Upper lobe of left lung (tissue), 6 donors: ENCODE data around the gene TMEM44. TPM values are rescaled to one million over a fixed set of nuclear protein-coding genes. Genes with fewer than 3 reads are reported as not detected.

Experiments used
- ATAC-seq, 2 donors: fragments of 200-7000 bp; cut with Tn5 transposase; one replicate each; pipeline ENCODE4 v1.9.1; 2022; ENCODE audit warnings: mild to moderate bottlenecking in 2 of 2, moderate library complexity in 2 of 2; ENCODE audit not compliant: low FRiP score in 2 of 2
- DNase-seq, 2 donors: peaks; one replicate each; pipeline ENCODE4 v3.0.0-alpha.2; 2019 to 2020
- H3K27ac ChIP-seq, 4 donors: fragments of 200-600 bp; sonication (generic); one replicate each; pipeline ENCODE4 v1.5.1; 2016 to 2019
- H3K27me3 ChIP-seq, 4 donors: fragments of 200-600 bp; sonication (generic); one replicate each; pipeline ENCODE4 v1.5.1; 2017 to 2019
- H3K36me3 ChIP-seq, 4 donors: fragments of 200-600 bp; sonication (generic); one replicate each; pipeline ENCODE4 v1.5.1; 2016 to 2019
- H3K4me1 ChIP-seq, 4 donors: fragments of 200-600 bp; sonication (generic); one replicate each; pipeline ENCODE4 v1.5.1; 2018 to 2019
- H3K4me3 ChIP-seq, 4 donors: fragments of 200-600 bp; sonication (generic); one replicate each; pipeline ENCODE4 v1.5.1; 2017 to 2019; ENCODE audit warnings: mild to moderate bottlenecking in 2 of 4, moderate library complexity in 1 of 4
- H3K9me3 ChIP-seq, 4 donors: fragments of 200-600 bp; sonication (generic); one replicate each; pipeline ENCODE4 v1.5.1; 2018 to 2019
- CTCF ChIP-seq, 6 experiments: fragments of 450-650 bp in 4 of 6; fragments of 200-600 bp in 2 of 6; sonication (generic) in 2 of 6; IDR thresholded peaks; one replicate each; pipeline ENCODE4 v1.5.1; 2016 to 2019; ENCODE audit warnings: antibody characterized with exemption in 6 of 6
- EP300 ChIP-seq, 4 donors: sonication (generic); formaldehyde crosslinking; IDR thresholded peaks; one replicate each; pipeline ENCODE4 v1.5.1; 2017; ENCODE audit warnings: antibody characterized with exemption in 4 of 4, control low read depth in 2 of 4
- POLR2A ChIP-seq, 4 donors: fragments of 450-650 bp; IDR thresholded peaks; one replicate each; pipeline ENCODE4 v1.5.1; 2016 to 2017; ENCODE audit warnings: antibody characterized with exemption in 4 of 4, mild to moderate bottlenecking in 2 of 4
- POLR2AphosphoS5 ChIP-seq, 2 donors: sonication (generic); formaldehyde crosslinking; IDR thresholded peaks; one replicate each; pipeline ENCODE4 v1.5.1; 2017; ENCODE audit warnings: antibody characterized with exemption in 2 of 2
- WGBS, 2 donors: methylation state at CpG; one replicate each; pipeline ENCODE4 v1.1.5; 2017 to 2018; 5-methylcytosine and 5-hydroxymethylcytosine counted together
- total RNA-seq, 6 donors: library from RNA; depleted of rRNA in 4 of 6; stranded (reverse); fragments of >200 nt in 4 of 6; gene quantifications; one replicate each; pipeline versions ENCODE4 v1.1.0 to v1.2.1, GENCODE V29; 2016 to 2021
- donor health status: DM: no; HTN: no; CAD: no; lungs with moderate emphysema.
- donor health status: DM: no; HTN: yes; CAD: no; lungs with severe emphysema.

TMEM44 gene
- total RNA-seq, 6 donors from 2014 or later, result 12.9 to 39.3 (median 22.1) TPM

DNA sequence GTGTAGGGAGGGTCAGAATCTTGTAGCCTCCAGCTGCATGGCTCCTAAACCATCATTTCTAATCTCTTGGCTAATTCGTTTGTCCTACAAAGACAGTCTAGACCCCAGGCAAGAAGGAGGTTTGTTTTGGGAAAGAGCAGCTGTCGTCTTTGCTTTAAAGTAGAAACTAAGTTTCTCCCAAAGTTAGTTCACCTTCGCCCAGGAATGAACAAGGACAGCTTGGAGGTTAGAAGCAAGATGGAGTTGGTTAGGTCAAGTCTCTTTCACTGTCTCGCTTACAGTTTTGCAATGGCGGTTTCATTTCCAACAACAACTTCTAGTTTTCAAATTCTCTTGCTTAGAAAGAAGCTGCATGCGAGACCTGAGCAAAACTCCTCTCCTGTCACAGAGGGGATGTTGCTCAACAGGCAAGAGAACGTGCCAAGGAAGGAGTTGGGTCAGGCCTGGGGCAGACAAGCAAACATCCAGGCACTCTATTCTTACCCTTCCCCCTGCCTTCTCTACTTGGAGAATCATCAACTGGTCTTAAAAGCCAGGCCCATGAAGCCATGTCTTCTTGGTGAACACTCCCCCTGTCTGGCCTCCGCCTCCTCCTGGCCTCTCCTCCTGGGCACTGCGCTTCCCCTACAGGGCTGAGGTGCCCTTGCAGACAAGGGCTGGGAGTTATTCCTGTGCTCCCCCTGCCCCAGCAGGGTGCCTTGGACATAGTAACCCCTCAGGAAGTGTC is 57.6 kb downstream of the TMEM44 start:
- Histone ChIP-seq H3K27me3 (no peaks in the 10 kb centered on the region), H3K9me3 (no peaks in the 10 kb centered on the region), H3K4me1 (peaks cover 15 to 34% (median 23%) of the 10 kb centered on the region in 4 donors), H3K4me3 (no peak overlapping the region), H3K27ac (peak overlapping the region in 2 of 4 donors; percentile 27 to 64), H3K36me3 (no peaks in the 10 kb centered on the region)
- 74 to 77% methylated on average over 9 of the region's 9 CpGs for WGBS, 2 donors
- DNase-seq, result peak in 1 of 2 donors; percentile 49
- peak; percentile 17 to 48 for ATAC-seq
- no peak for TF ChIP-seq EP300 (IDR thresholded peaks at IDR 0.05)
- TF ChIP-seq POLR2AphosphoS5 (IDR thresholded peaks at IDR 0.05), result no peak
- no peak for TF ChIP-seq POLR2A (IDR thresholded peaks at IDR 0.05)
- no peak for TF ChIP-seq CTCF (IDR thresholded peaks at IDR 0.05)

DNA sequence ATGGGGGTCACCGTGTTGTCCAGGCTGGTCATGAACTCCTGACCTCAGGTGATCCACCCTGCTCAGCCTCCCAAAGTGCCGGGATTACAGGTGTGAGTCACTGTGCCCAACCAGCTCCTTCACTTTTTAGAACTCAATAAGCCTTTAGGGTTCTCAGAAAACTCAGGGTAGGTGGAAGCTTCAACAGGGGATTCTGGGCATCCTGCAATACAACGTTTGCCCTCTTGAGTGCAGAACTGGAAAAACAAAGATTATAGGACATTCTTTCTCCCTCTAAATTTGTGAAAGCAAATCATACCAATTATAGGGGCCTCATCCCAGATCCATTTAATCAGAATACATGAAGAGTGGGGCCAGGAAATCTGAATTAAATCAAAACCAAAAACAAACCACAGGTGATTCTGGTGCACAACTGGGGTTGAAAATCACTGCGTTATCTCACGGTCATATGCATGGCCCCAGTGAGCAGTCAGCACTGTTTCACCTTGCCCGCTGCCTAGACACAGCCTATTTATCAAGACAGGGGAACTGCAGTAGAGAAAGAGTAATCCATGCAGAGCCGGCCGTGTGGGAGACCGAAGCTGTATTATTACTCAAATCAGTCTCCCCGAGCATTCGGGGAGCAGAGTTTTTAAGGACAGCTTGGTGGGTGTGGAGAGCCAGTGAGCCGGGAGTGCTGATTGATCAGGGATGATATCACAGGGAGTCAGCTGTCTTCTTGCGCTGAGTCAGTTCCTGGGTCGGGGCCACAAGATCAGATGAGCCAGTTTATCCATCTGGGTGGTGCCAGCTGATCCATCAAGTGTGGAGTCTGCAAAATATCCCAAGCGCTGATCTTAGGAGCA is 58.4 kb downstream of the TMEM44 start:
- Histone ChIP-seq H3K27ac (peak overlapping the region in 1 of 4 donors; percentile 64), H3K4me1 (peaks cover 13 to 34% (median 23%) of the 10 kb centered on the region in 4 donors), H3K36me3 (no peaks in the 10 kb centered on the region), H3K27me3 (no peaks in the 10 kb centered on the region), H3K4me3 (no peak overlapping the region), H3K9me3 (no peaks in the 10 kb centered on the region)
- ATAC-seq, result peak in 1 of 2 donors; percentile 35
- DNase-seq, result no peak
- WGBS, 2 donors, result 73 to 88% methylated on average over 12 to 15 of the region's 15 CpGs
- TF ChIP-seq POLR2A (IDR thresholded peaks at IDR 0.05), result peak in 1 of 4 donors; percentile 30
- TF ChIP-seq EP300 (IDR thresholded peaks at IDR 0.05), result no peak
- TF ChIP-seq CTCF (IDR thresholded peaks at IDR 0.05), result no peak
- no peak for TF ChIP-seq POLR2AphosphoS5 (IDR thresholded peaks at IDR 0.05)

- TF ChIP-seq POLR2A (IDR thresholded peaks at IDR 0.05) (no peak), POLR2AphosphoS5 (IDR thresholded peaks at IDR 0.05) (no peak), CTCF (IDR thresholded peaks at IDR 0.05) (peak; percentile 33 to 62 (median 49))
- 59 to 73% methylated on average over 10 of the region's 10 CpGs for WGBS, 2 donors
- Histone ChIP-seq H3K27ac (no peak overlapping the region), H3K4me3 (no peak overlapping the region), H3K36me3 (no peaks in the 10 kb centered on the region), H3K4me1 (peaks cover 12 to 34% (median 23%) of the 10 kb centered on the region in 4 donors), H3K9me3 (no peaks in the 10 kb centered on the region), H3K27me3 (no peaks in the 10 kb centered on the region)
- ATAC-seq, result peak; percentile 37 to 56
- peak in 1 of 2 donors; percentile 54 for DNase-seq
Measured at GRCh38 chr3:194573680-194574437, 59.4 kb downstream of the TMEM44 start.

DNA sequence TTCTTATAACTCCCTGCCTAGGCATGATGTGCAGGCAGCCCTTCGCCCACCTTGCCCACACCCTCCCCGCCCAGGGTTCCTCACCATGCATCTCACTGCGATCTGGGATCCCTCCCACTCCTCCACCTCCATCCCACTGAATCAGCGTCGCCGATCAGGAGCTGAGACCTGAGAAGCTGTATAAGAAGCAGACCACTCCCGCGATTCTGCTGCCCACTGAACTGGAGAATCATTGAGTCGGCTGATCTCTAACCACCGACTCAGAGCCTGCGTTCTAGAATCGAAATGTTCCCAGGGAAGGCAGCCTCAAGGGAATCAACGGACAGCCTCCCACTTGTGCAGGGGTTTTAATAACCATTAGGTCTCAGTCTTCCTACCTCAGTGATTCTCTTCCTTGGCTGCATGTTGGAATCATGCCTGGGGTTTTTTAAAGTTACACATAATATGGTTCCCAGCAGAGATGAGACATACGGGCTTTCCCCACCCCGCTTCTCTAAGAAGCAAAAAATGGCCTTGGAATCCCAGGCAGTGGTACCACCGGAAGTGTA is 60.2 kb downstream of the TMEM44 start:
- ATAC-seq, result peak in 1 of 2 donors; percentile 3
- no peak overlapping the region for H3K4me3 ChIP-seq
- no peaks in the 10 kb centered on the region for H3K36me3 ChIP-seq
- 83 to 88% methylated on average over 16 of the region's 16 CpGs for WGBS, 2 donors
- no peak for DNase-seq
- peak overlapping the region in 1 of 4 donors; percentile 44 for H3K27ac ChIP-seq
- peaks cover 12 to 34% (median 23%) of the 10 kb centered on the region in 4 donors for H3K4me1 ChIP-seq
- TF ChIP-seq POLR2A (IDR thresholded peaks at IDR 0.05) (no peak), POLR2AphosphoS5 (IDR thresholded peaks at IDR 0.05) (no peak), EP300 (IDR thresholded peaks at IDR 0.05) (no peak), CTCF (IDR thresholded peaks at IDR 0.05) (no peak)
- H3K9me3 ChIP-seq, result no peaks in the 10 kb centered on the region
- H3K27me3 ChIP-seq, result no peaks in the 10 kb centered on the region
